Liver (tissue), 9 donors: ENCODE results near the gene CYFIP2. TPM values are rescaled to one million over a fixed set of nuclear protein-coding genes. Genes with fewer than 3 reads are reported as not detected.

ENCODE experiments used
- DNase-seq: peaks from one replicate; pipeline ENCODE4 v3.0.0-alpha.2; 2017; ENCODE audit warnings: low spot score
- H3K27ac ChIP-seq, 2 donors: one replicate each; pipeline ENCODE4 v1.7.0; 2013; ENCODE audit warnings: inconsistent platforms in 2 of 2, low read length in 2 of 2, control low read depth in 1 of 2, low read depth in 1 of 2, mild to moderate bottlenecking in 1 of 2
- H3K27me3 ChIP-seq, 4 donors: one replicate each; pipeline versions ENCODE4 v1.6.1 to v1.7.0; 2013; ENCODE audit warnings: low read length in 3 of 4, inconsistent platforms in 1 of 4, mild to moderate bottlenecking in 1 of 4, moderate library complexity in 1 of 4; ENCODE audit not compliant: control insufficient read depth in 4 of 4, insufficient read depth in 4 of 4
- H3K36me3 ChIP-seq, 4 donors: one replicate each; pipeline versions ENCODE4 v1.6.1 to v1.7.0; 2013; ENCODE audit warnings: low read length in 3 of 4, mild to moderate bottlenecking in 3 of 4, low read depth in 1 of 4, moderate library complexity in 1 of 4; ENCODE audit not compliant: control insufficient read depth in 4 of 4, insufficient read depth in 3 of 4
- H3K4me1 ChIP-seq, 4 donors: one replicate each; pipeline versions ENCODE4 v1.6.1 to v1.7.0; 2013; ENCODE audit warnings: low read length in 3 of 4, mild to moderate bottlenecking in 3 of 4, moderate library complexity in 1 of 4; ENCODE audit not compliant: control insufficient read depth in 4 of 4, insufficient read depth in 4 of 4
- H3K4me3 ChIP-seq, 3 donors: one replicate each; pipeline versions ENCODE4 v1.6.1 to v1.7.0; 2013; ENCODE audit warnings: low read length in 3 of 3, control low read depth in 1 of 3, low read depth in 1 of 3, mild to moderate bottlenecking in 1 of 3
- H3K9ac ChIP-seq, 2 donors: one replicate each; pipeline ENCODE4 v1.7.0; 2013; ENCODE audit warnings: low read length in 2 of 2, mild to moderate bottlenecking in 2 of 2, moderate library complexity in 2 of 2, control low read depth in 1 of 2, low read depth in 1 of 2
- H3K9me3 ChIP-seq, 4 donors: one replicate each; pipeline versions ENCODE4 v1.6.1 to v1.7.0; 2013; ENCODE audit warnings: low read length in 3 of 4; ENCODE audit not compliant: control insufficient read depth in 4 of 4
- CTCF ChIP-seq: fragments of 150-350 bp; IDR thresholded peaks from 2 replicates; pipeline ENCODE4 v1.5.1; 2017; ENCODE audit warnings: improper control_type of control experiment, low read depth, low read length; ENCODE audit not compliant: missing input control
- EGR1 ChIP-seq, 2 donors: IDR thresholded peaks; 2 replicates each; pipeline ENCODE4 v1.6.1; 2016 to 2018; ENCODE audit warnings: antibody characterized with exemption in 2 of 2, low read depth in 2 of 2
- FOXA1 ChIP-seq: IDR thresholded peaks from 2 replicates; pipeline ENCODE4 v1.6.1; 2016; ENCODE audit warnings: antibody characterized with exemption
- FOXA2 ChIP-seq: IDR thresholded peaks from 2 replicates; pipeline ENCODE4 v1.6.1; 2016; ENCODE audit warnings: antibody characterized with exemption
- GABPA ChIP-seq, 2 donors: IDR thresholded peaks in 1 of 2; conservative IDR thresholded peaks in 1 of 2; 2 replicates each; pipeline ENCODE4 v1.6.1; 2016; ENCODE audit warnings: antibody characterized with exemption in 2 of 2, mild to moderate bottlenecking in 1 of 2, moderate library complexity in 1 of 2
- HNF4A ChIP-seq, 2 donors: conservative IDR thresholded peaks; 2 replicates each; pipeline ENCODE4 v1.6.1; 2016; ENCODE audit warnings: antibody characterized with exemption in 2 of 2, mild to moderate bottlenecking in 2 of 2
- HNF4G ChIP-seq: IDR thresholded peaks from 2 replicates; pipeline ENCODE4 v1.6.1; 2016; ENCODE audit warnings: antibody characterized with exemption
- JUND ChIP-seq, 2 donors: IDR thresholded peaks; 2 replicates each; pipeline ENCODE4 v1.6.1; 2016; ENCODE audit warnings: antibody characterized with exemption in 2 of 2
- NR2F2 ChIP-seq: IDR thresholded peaks from 2 replicates; pipeline ENCODE4 v1.6.1; 2016; ENCODE audit warnings: antibody characterized with exemption
- RAD21 ChIP-seq, 2 donors: IDR thresholded peaks; 2 replicates each; pipeline ENCODE4 v1.6.1; 2016; ENCODE audit warnings: antibody characterized with exemption in 2 of 2, mild to moderate bottlenecking in 2 of 2
- RXRA ChIP-seq, 2 donors: IDR thresholded peaks; 2 replicates each; pipeline ENCODE4 v1.6.1; 2017 to 2018; ENCODE audit warnings: antibody characterized with exemption in 2 of 2, mild to moderate bottlenecking in 1 of 2
- SP1 ChIP-seq: IDR thresholded peaks from 2 replicates; pipeline ENCODE4 v1.6.1; 2018; ENCODE audit warnings: antibody characterized with exemption, mild to moderate bottlenecking
- ZBTB33 ChIP-seq: IDR thresholded peaks from 2 replicates; pipeline ENCODE4 v1.6.1; 2016; ENCODE audit warnings: antibody characterized with exemption
- WGBS: extraction: QIAGEN DNeasy Blood & Tissue Kit; methylation state at CpG from one replicate; pipeline ENCODE4 v1.1.7; 2013; 5-methylcytosine and 5-hydroxymethylcytosine counted together
- polyA plus RNA-seq, 2 donors: library from polyadenylated mRNA; stranded (reverse) in 1 of 2; unstranded in 1 of 2; fragments of 200-250 nt in 1 of 2; fragments of >200 nt in 1 of 2; fragmentation: Nextera tagmentation in 1 of 2; extraction: Ambion mirVana in 1 of 2; gene quantifications; one replicate each; pipeline versions ENCODE4 v1.2.1 to v1.2.3, GENCODE V29; 2013 to 2015
- total RNA-seq, 2 donors: library from RNA; depleted of rRNA; stranded (reverse); fragments of >200 nt; gene quantifications; one replicate each; pipeline ENCODE4 v1.2.3, GENCODE V29; 2014
- TF ChIP-seq, protein P1 (sequence below): IDR thresholded peaks from 2 replicates; pipeline ENCODE4 v1.6.1; 2016; ENCODE audit warnings: antibody characterized with exemption
- TF ChIP-seq, protein P2 (sequence below): IDR thresholded peaks from 2 replicates; pipeline ENCODE4 v1.6.1; 2016; ENCODE audit warnings: antibody characterized with exemption, mild to moderate bottlenecking
- donor health status: healthy.
- donor health status: healthy.
- donor health status: healthy.
- donor health status: healthy.
- donor health status: healthy.

The CYFIP2 gene
- total and polyA plus RNA-seq, 4 donors, result 12.6 to 38.9 (median 28.2) TPM

DNA sequence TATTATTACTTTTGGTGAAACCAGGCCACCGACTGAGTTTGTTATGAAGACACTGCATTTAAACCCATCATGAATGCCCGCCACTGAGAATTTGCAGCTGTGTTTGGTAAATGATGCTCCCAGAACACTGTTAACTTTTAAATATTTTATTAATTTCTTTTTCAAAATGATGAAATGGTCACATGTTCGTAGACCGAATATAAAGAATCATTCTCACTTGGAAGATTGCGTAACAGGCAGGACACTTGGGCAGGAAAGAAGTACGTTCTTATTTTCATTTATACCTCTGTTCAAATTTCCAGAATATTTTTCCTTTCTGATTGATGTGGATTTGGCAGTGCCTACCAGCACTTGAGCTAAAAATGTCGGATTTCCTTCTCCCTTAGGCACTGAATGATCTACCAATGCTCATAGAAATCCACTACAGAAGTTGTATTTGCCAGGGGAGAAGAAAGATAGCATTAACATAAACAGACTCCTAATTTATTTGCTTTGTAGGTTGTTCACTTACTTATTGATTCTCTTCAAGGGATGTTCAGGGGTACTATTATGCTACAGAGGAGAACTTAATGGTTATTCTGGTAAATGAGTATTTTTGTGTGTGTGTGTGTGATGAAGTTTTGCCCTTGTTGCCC lies 13.8 kb downstream of the CYFIP2 start:
- Histone ChIP-seq H3K9me3 (no peaks in the 10 kb centered on the region), H3K4me1 (no peaks in the 10 kb centered on the region), H3K27ac (no peak overlapping the region), H3K27me3 (no peaks in the 10 kb centered on the region), H3K36me3 (no peaks in the 10 kb centered on the region), H3K9ac (no peak overlapping the region), H3K4me3 (no peak overlapping the region)
- TF ChIP-seq ZBTB33, result no peak
- TF ChIP-seq JUND (IDR thresholded peaks at IDR 0.05), result no peak
- no peak for TF ChIP-seq EGR1 (IDR thresholded peaks at IDR 0.05; ENCODE audit: low read depth in 2 of 2)
- TF ChIP-seq RXRA (IDR thresholded peaks at IDR 0.05), result no peak
- no peak for DNase-seq
- WGBS, result 82% methylated on average over 7 of the region's 7 CpGs

- Histone ChIP-seq H3K27ac (no peak overlapping the region), H3K9me3 (no peaks in the 10 kb centered on the region), H3K36me3 (no peaks in the 10 kb centered on the region), H3K4me1 (peaks cover 0 to 6% (median 2%) of the 10 kb centered on the region in 4 donors), H3K4me3 (no peak overlapping the region), H3K27me3 (no peaks in the 10 kb centered on the region), H3K9ac (no peak overlapping the region)
- TF ChIP-seq HNF4A (conservative IDR thresholded peaks at IDR 0.05), result no peak
- no peak for TF ChIP-seq CTCF
- TF ChIP-seq, protein P1, sequence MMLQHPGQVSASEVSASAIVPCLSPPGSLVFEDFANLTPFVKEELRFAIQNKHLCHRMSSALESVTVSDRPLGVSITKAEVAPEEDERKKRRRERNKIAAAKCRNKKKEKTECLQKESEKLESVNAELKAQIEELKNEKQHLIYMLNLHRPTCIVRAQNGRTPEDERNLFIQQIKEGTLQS, result no peak
- TF ChIP-seq NR2F2, result no peak
- WGBS, result 88% methylated on average over 3 of the region's 3 CpGs
- no peak for DNase-seq
Observed at GRCh38 chr5:157280927-157281326, 15.0 kb downstream of the CYFIP2 start.

DNA sequence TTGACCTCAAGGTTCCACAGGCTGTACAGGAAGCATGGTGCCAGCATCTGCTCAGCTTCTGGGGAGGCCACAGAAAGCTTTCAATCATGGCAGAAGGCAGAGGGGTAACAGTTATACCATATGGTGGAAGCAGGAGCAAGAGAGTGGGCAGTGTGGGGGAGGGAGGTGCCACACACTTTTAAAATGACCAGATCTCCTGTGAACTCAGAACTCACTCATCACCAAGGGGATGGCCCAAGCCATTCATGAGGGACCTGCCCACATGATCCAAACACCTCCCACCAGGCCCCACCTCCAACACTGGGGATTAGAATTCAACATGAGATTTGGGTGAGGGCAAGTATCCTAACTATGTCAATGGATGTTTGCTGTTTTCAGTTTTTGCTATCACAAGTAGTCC lies 16.2 kb downstream of the CYFIP2 start:
- H3K9me3 ChIP-seq, result no peaks in the 10 kb centered on the region
- no peak overlapping the region for H3K4me3 ChIP-seq
- no peak for DNase-seq
- H3K4me1 ChIP-seq, result peaks cover 2 to 14% (median 8%) of the 10 kb centered on the region in 4 donors
- no peaks in the 10 kb centered on the region for H3K36me3 ChIP-seq
- H3K27ac ChIP-seq, result no peak overlapping the region
- no peak overlapping the region for H3K9ac ChIP-seq
- no peaks in the 10 kb centered on the region for H3K27me3 ChIP-seq
- no peak for TF ChIP-seq RAD21 (IDR thresholded peaks at IDR 0.05)
- TF ChIP-seq HNF4G, result no peak
- no peak for TF ChIP-seq ZBTB33
- no peak for TF ChIP-seq FOXA2
- TF ChIP-seq RXRA (IDR thresholded peaks at IDR 0.05), result no peak
- TF ChIP-seq GABPA (IDR thresholded peaks at IDR 0.05 in 1 of 2, conservative IDR thresholded peaks at IDR 0.05 in 1 of 2), result no peak
- no peak for TF ChIP-seq CTCF
- no peak for TF ChIP-seq SP1
- TF ChIP-seq EGR1 (IDR thresholded peaks at IDR 0.05; ENCODE audit: low read depth in 2 of 2), result no peak
- no peak for TF ChIP-seq NR2F2
- TF ChIP-seq FOXA1, result no peak
- TF ChIP-seq, protein P2, sequence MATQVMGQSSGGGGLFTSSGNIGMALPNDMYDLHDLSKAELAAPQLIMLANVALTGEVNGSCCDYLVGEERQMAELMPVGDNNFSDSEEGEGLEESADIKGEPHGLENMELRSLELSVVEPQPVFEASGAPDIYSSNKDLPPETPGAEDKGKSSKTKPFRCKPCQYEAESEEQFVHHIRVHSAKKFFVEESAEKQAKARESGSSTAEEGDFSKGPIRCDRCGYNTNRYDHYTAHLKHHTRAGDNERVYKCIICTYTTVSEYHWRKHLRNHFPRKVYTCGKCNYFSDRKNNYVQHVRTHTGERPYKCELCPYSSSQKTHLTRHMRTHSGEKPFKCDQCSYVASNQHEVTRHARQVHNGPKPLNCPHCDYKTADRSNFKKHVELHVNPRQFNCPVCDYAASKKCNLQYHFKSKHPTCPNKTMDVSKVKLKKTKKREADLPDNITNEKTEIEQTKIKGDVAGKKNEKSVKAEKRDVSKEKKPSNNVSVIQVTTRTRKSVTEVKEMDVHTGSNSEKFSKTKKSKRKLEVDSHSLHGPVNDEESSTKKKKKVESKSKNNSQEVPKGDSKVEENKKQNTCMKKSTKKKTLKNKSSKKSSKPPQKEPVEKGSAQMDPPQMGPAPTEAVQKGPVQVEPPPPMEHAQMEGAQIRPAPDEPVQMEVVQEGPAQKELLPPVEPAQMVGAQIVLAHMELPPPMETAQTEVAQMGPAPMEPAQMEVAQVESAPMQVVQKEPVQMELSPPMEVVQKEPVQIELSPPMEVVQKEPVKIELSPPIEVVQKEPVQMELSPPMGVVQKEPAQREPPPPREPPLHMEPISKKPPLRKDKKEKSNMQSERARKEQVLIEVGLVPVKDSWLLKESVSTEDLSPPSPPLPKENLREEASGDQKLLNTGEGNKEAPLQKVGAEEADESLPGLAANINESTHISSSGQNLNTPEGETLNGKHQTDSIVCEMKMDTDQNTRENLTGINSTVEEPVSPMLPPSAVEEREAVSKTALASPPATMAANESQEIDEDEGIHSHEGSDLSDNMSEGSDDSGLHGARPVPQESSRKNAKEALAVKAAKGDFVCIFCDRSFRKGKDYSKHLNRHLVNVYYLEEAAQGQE, result no peak
